ENCODE results near the gene RALA.

RALA gene

GRCh38 chr7:39617005-39617404, 6.4 kb upstream of the RALA start:
- no peak overlapping the region for H3K4me3 ChIP-seq (ENCODE audit: control insufficient read depth, low read depth, low read length)
- TF ChIP-seq, protein P1, sequence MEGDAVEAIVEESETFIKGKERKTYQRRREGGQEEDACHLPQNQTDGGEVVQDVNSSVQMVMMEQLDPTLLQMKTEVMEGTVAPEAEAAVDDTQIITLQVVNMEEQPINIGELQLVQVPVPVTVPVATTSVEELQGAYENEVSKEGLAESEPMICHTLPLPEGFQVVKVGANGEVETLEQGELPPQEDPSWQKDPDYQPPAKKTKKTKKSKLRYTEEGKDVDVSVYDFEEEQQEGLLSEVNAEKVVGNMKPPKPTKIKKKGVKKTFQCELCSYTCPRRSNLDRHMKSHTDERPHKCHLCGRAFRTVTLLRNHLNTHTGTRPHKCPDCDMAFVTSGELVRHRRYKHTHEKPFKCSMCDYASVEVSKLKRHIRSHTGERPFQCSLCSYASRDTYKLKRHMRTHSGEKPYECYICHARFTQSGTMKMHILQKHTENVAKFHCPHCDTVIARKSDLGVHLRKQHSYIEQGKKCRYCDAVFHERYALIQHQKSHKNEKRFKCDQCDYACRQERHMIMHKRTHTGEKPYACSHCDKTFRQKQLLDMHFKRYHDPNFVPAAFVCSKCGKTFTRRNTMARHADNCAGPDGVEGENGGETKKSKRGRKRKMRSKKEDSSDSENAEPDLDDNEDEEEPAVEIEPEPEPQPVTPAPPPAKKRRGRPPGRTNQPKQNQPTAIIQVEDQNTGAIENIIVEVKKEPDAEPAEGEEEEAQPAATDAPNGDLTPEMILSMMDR (conservative IDR thresholded peaks at IDR 0.05; ENCODE audit: control insufficient read depth, insufficient read depth, low read depth, low read length), result no peak
- DNase-seq (ENCODE audit: low read depth), result peak; percentile 56

DNA sequence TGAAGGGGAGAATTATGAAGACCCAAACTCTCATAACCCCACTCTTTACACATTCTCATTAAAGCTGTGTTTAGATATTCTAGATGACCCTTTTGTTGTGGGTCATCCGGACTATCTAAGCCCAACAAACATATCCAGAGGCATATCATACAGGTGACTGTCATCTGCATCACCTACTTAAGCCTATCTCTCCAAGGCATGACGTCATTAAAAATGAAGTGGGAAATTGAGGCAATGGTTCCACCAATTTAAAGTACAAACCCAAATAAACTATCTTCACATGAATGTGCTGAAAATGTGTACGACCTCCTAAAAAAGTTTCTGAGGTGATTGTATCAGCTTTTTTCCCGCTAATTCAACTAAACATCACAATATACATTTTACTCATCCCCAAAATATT, 4.5 kb upstream of the RALA start:
- no peak overlapping the region for H3K4me3 ChIP-seq (ENCODE audit: control insufficient read depth, low read depth, low read length)
- no peak for DNase-seq (ENCODE audit: low read depth)
- TF ChIP-seq, protein P1 (conservative IDR thresholded peaks at IDR 0.05; ENCODE audit: control insufficient read depth, insufficient read depth, low read depth, low read length), result no peak

- TF ChIP-seq, protein P1 (conservative IDR thresholded peaks at IDR 0.05; ENCODE audit: control insufficient read depth, insufficient read depth, low read depth, low read length), result no peak
- no peak overlapping the region for H3K4me3 ChIP-seq (ENCODE audit: control insufficient read depth, low read depth, low read length)
- DNase-seq (ENCODE audit: low read depth), result no peak
Measured at GRCh38 chr7:39620486-39620885, 2.9 kb upstream of the RALA start.

- peak; percentile 93 for DNase-seq (ENCODE audit: low read depth)
- H3K4me3 ChIP-seq (ENCODE audit: control insufficient read depth, low read depth, low read length), result no peak overlapping the region
- TF ChIP-seq, protein P1 (conservative IDR thresholded peaks at IDR 0.05; ENCODE audit: control insufficient read depth, insufficient read depth, low read depth, low read length), result no peak
Measured at GRCh38 chr7:39621261-39621660, 2.1 kb upstream of the RALA start.

DNA sequence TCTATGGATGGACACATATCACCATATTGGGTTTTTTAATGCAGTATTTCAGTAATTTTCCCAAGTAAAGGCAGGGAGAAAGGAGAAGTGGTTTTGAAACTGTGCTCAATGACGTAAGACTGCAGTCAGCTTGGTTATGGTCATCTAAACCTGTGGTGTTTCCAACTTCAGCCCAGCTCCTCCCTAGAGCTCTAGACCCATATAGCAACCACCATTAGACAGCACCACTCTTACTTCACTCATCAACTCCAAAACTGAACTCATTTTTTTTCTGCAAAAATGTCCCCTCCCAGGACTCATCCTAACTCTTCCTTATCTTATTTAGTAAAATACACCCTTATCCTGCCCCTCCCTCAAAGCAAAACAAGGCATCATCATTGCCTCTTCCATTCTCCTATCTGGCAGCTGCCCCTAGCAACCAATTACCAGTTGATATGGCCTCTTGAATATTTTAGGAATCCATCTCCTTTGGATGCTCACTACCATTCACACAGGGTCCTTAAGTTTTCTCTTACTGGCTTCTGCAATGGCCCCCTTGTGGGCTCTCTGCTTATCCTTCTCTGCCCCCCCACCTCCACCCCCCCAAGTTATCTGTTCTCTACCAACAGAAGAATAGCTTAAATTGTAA, 1.5 kb upstream of the RALA start:
- no peak overlapping the region for H3K4me3 ChIP-seq (ENCODE audit: control insufficient read depth, low read depth, low read length)
- TF ChIP-seq, protein P1 (conservative IDR thresholded peaks at IDR 0.05; ENCODE audit: control insufficient read depth, insufficient read depth, low read depth, low read length), result no peak
- peak; percentile 76 for DNase-seq (ENCODE audit: low read depth)

- DNase-seq (ENCODE audit: low read depth), result no peak
- H3K4me3 ChIP-seq (ENCODE audit: control insufficient read depth, low read depth, low read length), result peak overlapping the region; percentile 90
- TF ChIP-seq, protein P1 (conservative IDR thresholded peaks at IDR 0.05; ENCODE audit: control insufficient read depth, insufficient read depth, low read depth, low read length), result no peak
Measured at GRCh38 chr7:39622609-39623008, 763 bp upstream of the RALA start.

Data from fibroblast of mammary gland (primary cell).